ENCODE measurements around the gene ADA. TPM values are rescaled to one million over a fixed set of nuclear protein-coding genes. Genes with fewer than 3 reads are reported as not detected.

The ADA gene
- total and polyA plus RNA-seq, 2 of the 4 experiments (the other 2 are of a cell fraction) = 8.1 to 11.0 TPM

GRCh38 chr20:44648068-44648467 lies 3.4 kb downstream of the ADA start:
- ATAC-seq (ENCODE audit: low read depth) = no peak
- no peak overlapping the region for H3K23ac ChIP-seq (ENCODE audit: low read depth, low read length)
- no peaks in the 10 kb centered on the region for H3K9me3 ChIP-seq (ENCODE audit: control insufficient read depth, insufficient read depth, low read length)
- no peak overlapping the region for H4K8ac ChIP-seq (ENCODE audit: low read depth in 2 of 2, low read length in 2 of 2)
- dilution Hi-C loops (cut with HindIII; ENCODE audit: low sequenced_read_pairs, unreplicated experiment) (no loop called here), intact Hi-C loops (cut with micrococcal nuclease) (no loop called here), in situ Hi-C loops (cut with MboI; ENCODE audit: low sequenced_read_pairs) (no loop called here)
- no peak overlapping the region for H3K56ac ChIP-seq (ENCODE audit: extremely low read depth, insufficient read depth, low read length)
- no peak overlapping the region for H2BK15ac ChIP-seq (ENCODE audit: low read depth, low read length)
- H3K4ac ChIP-seq (ENCODE audit: low read depth, low read length) = no peak overlapping the region
- no peak overlapping the region for H4K5ac ChIP-seq (ENCODE audit: low read depth, low read length)
- no peaks in the 10 kb centered on the region for H4K20me1 ChIP-seq (ENCODE audit: insufficient read depth, low read length)
- H2BK20ac ChIP-seq (ENCODE audit: low read depth, low read length) = no peak overlapping the region
- 0 out of 2 replicates have a peak overlapping the region, but pooled peaks have one; percentile 4 for H2AK5ac ChIP-seq (ENCODE audit: low read depth, low read length)
- BruUV-seq (replicated peaks) = no TSS peak
- TF ChIP-seq RAD21 (IDR thresholded peaks at IDR 0.05; ENCODE audit: low read length) (no peak), SMC3 (IDR thresholded peaks at IDR 0.05; ENCODE audit: low read depth, low read length) (no peak), BHLHE40 (IDR thresholded peaks at IDR 0.05; ENCODE audit: low read depth, low read length) (no peak), CHD1 (IDR thresholded peaks at IDR 0.05; ENCODE audit: low read depth, low read length) (no peak), MAZ (IDR thresholded peaks at IDR 0.05; ENCODE audit: borderline replicate concordance, low read depth, low read length) (no peak), FOS (IDR thresholded peaks at IDR 0.05; ENCODE audit: low read depth, low read length) (no peak), NFE2L2 (IDR thresholded peaks at IDR 0.05; ENCODE audit: low read depth, low read length) (no peak), RFX5 (IDR thresholded peaks at IDR 0.05; ENCODE audit: low read depth, low read length) (no peak), MXI1 (IDR thresholded peaks at IDR 0.05; ENCODE audit: borderline replicate concordance, low read depth, low read length) (no peak), POLR2A (IDR thresholded peaks at IDR 0.05; ENCODE audit: low read depth, low read length) (no peak), CEBPB (IDR thresholded peaks at IDR 0.05; ENCODE audit: low read depth, low read length) (no peak), RCOR1 (IDR thresholded peaks at IDR 0.05; ENCODE audit: insufficient replicate concordance, low read length) (no peak), CTCF (conservative IDR thresholded peaks at IDR 0.05; ENCODE audit: low read depth, low read length) (no peak)
- TF ChIP-seq, protein P1, sequence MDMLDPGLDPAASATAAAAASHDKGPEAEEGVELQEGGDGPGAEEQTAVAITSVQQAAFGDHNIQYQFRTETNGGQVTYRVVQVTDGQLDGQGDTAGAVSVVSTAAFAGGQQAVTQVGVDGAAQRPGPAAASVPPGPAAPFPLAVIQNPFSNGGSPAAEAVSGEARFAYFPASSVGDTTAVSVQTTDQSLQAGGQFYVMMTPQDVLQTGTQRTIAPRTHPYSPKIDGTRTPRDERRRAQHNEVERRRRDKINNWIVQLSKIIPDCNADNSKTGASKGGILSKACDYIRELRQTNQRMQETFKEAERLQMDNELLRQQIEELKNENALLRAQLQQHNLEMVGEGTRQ (IDR thresholded peaks at IDR 0.05; ENCODE audit: low read depth, low read length) = no peak
- TF ChIP-seq, protein P2, sequence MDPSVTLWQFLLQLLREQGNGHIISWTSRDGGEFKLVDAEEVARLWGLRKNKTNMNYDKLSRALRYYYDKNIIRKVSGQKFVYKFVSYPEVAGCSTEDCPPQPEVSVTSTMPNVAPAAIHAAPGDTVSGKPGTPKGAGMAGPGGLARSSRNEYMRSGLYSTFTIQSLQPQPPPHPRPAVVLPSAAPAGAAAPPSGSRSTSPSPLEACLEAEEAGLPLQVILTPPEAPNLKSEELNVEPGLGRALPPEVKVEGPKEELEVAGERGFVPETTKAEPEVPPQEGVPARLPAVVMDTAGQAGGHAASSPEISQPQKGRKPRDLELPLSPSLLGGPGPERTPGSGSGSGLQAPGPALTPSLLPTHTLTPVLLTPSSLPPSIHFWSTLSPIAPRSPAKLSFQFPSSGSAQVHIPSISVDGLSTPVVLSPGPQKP (IDR thresholded peaks at IDR 0.05; ENCODE audit: borderline replicate concordance, low read depth, low read length) = no peak
- no peak overlapping the region for H2BK120ac ChIP-seq (ENCODE audit: low read depth, low read length)
- no peak overlapping the region for H3K18ac ChIP-seq (ENCODE audit: low read depth, low read length)
- H3K36me3 ChIP-seq (ENCODE audit: control insufficient read depth, insufficient read depth, low read length) = no peaks in the 10 kb centered on the region
- H3K27me3 ChIP-seq (ENCODE audit: control insufficient read depth, insufficient read depth, low read length) = peaks cover under 1% of the 10 kb centered on the region; the same call in 1 of the 2 replicates
- no peak overlapping the region for H3K4me3 ChIP-seq (ENCODE audit: insufficient read depth, low read depth, low read length)
- H2AK9ac ChIP-seq (replicated peaks; ENCODE audit: low read depth, low read length, poor library complexity) = no peak overlapping the region
- no peak overlapping the region for H4K91ac ChIP-seq (ENCODE audit: insufficient read depth, low read depth, low read length)
- no peak overlapping the region for H2BK5ac ChIP-seq (ENCODE audit: low read depth, low read length, poor library complexity, severe bottlenecking)
- H3K9ac ChIP-seq (ENCODE audit: low read depth, low read length) = no peak overlapping the region
- H3K9me1 ChIP-seq (ENCODE audit: insufficient read depth, low read length) = peaks cover 13% of the 10 kb centered on the region; the same call in 1 of the 2 replicates
- no peak overlapping the region for H3K14ac ChIP-seq (replicated peaks; ENCODE audit: low read depth, low read length)
- H3K79me1 ChIP-seq (ENCODE audit: low read depth in 1 of 2, low read length in 2 of 2) = peaks cover 3 to 11% of the 10 kb centered on the region in 2 experiments; a peak in 2 of 4 replicates
- no peak overlapping the region for H2AFZ ChIP-seq (replicated peaks; ENCODE audit: low read length, poor library complexity)
- CTCF ChIA-PET = no interaction called here
- DNase-seq = no peak
- H3K4me2 ChIP-seq (ENCODE audit: low read depth, low read length) = no peak overlapping the region
- peaks cover 19% of the 10 kb centered on the region for H3K4me1 ChIP-seq (ENCODE audit: control insufficient read depth, insufficient read depth, low read length)
- WGBS, 2 experiments (ENCODE audit: extremely low coverage in 2 of 2, insufficient read length in 1 of 2) = no CpG with 5 or more reads among the region's 5 CpGs
- POLR2A ChIA-PET (ENCODE audit: unreplicated experiment) = no interaction called here
- H3K27ac ChIP-seq (ENCODE audit: insufficient read depth, low read length) = no peak overlapping the region
